Naive thymus-derived CD8-positive, alpha-beta T cell (primary cell): ENCODE data around the gene PLEKHG4B. TPM values are rescaled to one million over a fixed set of nuclear protein-coding genes. Genes with fewer than 3 reads are reported as not detected.

Source experiments
- ATAC-seq, 2 donors: fragments of 150-1000 bp; cut with Tn5 transposase in 1 of 2; sonication (Bioruptor Pico), chemical (Tn5 transposase) in 1 of 2; 1 replicate in 1 of 2; 2 replicates in 1 of 2; pipeline ENCODE4 v1.10.0; 2021; ENCODE audit warnings: mild to moderate bottlenecking in 2 of 2, moderate library complexity in 2 of 2
- POLR2A ChIA-PET: fragments of 350-600 bp; sonication (Branson Sonifier 250); formaldehyde crosslinking; loops from one replicate; lab custom pipeline; 2021; ENCODE audit warnings: antibody characterized with exemption; lab: Charles Lee
- DNase-seq, 10 donors: peaks; one replicate each; pipeline versions ENCODE4 v3.0.0 to v3.0.0-alpha.2; 2020 to 2022
- H3K27ac Mint-ChIP-seq, 10 donors: one replicate each; pipeline ENCODE4 v1.8.0; 2020 to 2022; ENCODE audit warnings: mild to moderate bottlenecking in 10 of 10, mixed read lengths in 10 of 10, moderate library complexity in 4 of 10, inconsistent platforms in 1 of 10
- H3K27me3 Mint-ChIP-seq, 5 donors: one replicate each; pipeline ENCODE4 v1.8.0; 2021 to 2022; ENCODE audit warnings: mixed read lengths in 5 of 5
- H3K36me3 Mint-ChIP-seq, 3 donors: one replicate each; pipeline ENCODE4 v1.8.0; 2020 to 2022; ENCODE audit warnings: mixed read lengths in 3 of 3, mild to moderate bottlenecking in 2 of 3, inconsistent platforms in 1 of 3
- H3K4me1 Mint-ChIP-seq, 4 donors: one replicate each; pipeline ENCODE4 v1.8.0; 2021 to 2022; ENCODE audit warnings: mixed read lengths in 4 of 4
- H3K4me3 Mint-ChIP-seq, 10 donors: one replicate each; pipeline ENCODE4 v1.8.0; 2020 to 2022; ENCODE audit warnings: mild to moderate bottlenecking in 10 of 10, mixed read lengths in 10 of 10, moderate library complexity in 6 of 10, inconsistent platforms in 1 of 10
- H3K9me3 Mint-ChIP-seq, 9 donors: one replicate each; pipeline ENCODE4 v1.8.0; 2020 to 2022; ENCODE audit warnings: mixed read lengths in 9 of 9, mild to moderate bottlenecking in 3 of 9, inconsistent platforms in 1 of 9, moderate library complexity in 1 of 9
- polyA plus RNA-seq, 3 donors: library from polyadenylated mRNA; unstranded; fragments of 300-500 nt; fragmentation: Illumina TruSeq; gene quantifications; one replicate each; pipeline ENCODE4 v1.2.3, GENCODE V29; 2021
- total RNA-seq, 8 experiments: library from RNA in 2 of 8; stranded (reverse) in 2 of 8; gene quantifications; one replicate each; pipeline ENCODE4 v1.2.3 and lab custom pipeline; 2021 to 2026

The PLEKHG4B gene
- total and polyA plus RNA-seq, 5 experiments from 2014 or later: not detected

DNA sequence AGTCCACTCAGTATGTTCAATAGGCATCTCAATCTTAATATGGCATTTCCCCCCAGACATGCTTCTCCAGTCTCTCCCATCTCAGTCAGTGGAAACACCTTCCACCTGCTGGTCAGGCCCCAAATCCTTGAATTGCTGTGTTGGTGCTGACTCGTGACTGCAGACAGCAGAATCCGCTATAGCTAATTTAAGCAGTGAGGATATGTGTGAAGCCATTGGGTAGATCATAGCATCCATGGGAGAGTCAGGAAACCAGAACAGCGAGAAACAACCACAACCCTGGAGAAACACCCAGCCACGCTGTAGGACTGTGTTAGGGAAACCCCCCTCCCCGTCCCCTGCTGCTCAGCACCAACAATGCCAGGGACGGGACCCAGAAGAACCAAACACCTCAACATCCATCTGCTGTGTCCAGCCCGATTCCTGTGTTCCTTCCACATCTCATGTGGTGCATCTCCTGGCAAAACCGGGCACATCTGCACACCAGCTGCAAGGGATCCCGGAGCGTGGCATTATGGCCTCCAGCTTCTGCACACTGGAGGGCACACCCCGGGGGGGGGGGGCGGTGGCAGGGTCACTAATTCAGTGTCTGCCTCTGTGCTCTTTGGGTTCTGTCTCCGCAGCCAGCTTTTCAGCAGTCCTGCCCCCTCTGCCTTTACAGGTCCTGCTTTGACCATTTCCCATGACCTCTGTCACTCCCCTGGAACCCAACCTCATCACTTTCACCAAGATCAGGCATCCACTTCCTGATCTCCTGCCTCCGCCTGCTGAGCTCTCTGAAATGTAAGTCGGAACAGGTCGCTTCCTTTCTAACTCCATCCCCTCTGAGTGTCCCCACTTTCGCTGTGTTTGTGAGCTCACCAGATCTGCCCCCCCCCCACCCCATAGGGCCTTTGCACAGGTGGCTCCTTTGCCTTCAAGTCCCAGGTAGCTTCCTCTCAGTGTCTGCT lies 2.4 kb upstream of the PLEKHG4B start:
- Mint-ChIP-seq H3K4me3 (peak overlapping the region in 1 of 10 donors; percentile 10), H3K4me1 (peaks cover 0 to 12% (median 6%) of the 10 kb centered on the region in 4 donors), H3K27me3 (peaks cover 17 to 76% (median 44%) of the 10 kb centered on the region in 5 donors), H3K27ac (no peak overlapping the region), H3K9me3 (peaks cover 0 to 2% (median 0%) of the 10 kb centered on the region in 9 donors), H3K36me3 (peaks cover 0 to 5% (median 0%) of the 10 kb centered on the region in 3 donors)
- POLR2A ChIA-PET: interaction anchor here (0.6 kb wide), 2 partner anchors 128 to 356 kb away, joined by 3 to 6 read pairs; partner anchors contain the start of genes CCDC127 and SDHA
- DNase-seq (no peak), ATAC-seq (no peak)

DNA sequence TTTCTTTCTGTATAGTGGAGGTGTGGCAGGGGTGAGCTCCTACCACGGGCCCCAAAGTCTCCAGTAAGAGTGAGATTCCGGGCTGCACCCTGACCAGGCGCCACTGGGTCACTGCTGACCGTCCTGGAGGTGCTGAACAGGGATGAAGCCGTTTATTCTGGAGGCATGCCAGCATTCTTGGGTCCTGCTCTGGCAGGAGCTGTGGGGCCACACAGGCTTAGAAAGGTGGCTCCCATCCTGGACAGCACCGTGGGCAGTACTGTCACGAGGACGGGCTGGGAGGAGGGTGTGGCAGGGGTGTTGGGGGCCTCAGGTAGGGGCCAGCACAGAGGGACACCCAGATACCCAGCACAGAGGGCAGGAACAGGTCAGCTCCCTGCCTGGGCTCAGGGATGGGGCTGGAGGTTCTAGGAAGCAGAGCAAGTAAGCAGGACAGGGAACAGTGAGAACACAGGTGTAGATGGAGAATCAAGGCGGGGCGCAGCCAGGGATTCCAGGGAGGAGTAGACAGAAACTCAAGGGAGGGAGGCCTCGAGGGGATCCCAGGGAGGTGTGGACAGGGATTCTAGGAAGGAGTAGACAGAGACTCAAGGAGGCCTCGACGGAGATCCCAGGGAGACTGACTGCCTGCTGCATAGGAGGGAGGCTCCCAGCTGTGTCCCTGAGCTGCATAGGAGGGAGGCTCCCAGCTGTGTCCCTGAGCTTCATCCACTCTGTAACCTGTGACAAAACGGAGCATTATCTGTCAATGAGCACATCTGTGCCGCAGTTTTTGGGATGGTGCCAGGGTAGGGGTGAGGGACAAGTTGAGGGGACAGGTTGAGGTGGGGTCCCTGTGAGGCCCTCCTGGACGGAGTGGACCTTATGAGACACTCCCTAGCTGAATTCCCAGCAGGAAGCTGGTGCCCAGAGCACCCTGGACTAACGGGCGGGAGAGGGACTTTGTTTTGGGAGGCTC lies 1.1 kb upstream of the PLEKHG4B start:
- Mint-ChIP-seq H3K27me3 (peaks cover 17 to 85% (median 54%) of the 10 kb centered on the region in 5 donors), H3K4me1 (peaks cover 0 to 12% (median 5%) of the 10 kb centered on the region in 4 donors), H3K9me3 (peaks cover 0 to 2% (median 0%) of the 10 kb centered on the region in 9 donors), H3K36me3 (peaks cover 0 to 5% (median 0%) of the 10 kb centered on the region in 3 donors), H3K4me3 (peak overlapping the region in 9 of 10 donors; percentile 54 to 88 (median 67)), H3K27ac (peak overlapping the region in 3 of 10 donors; percentile 28 to 59 (median 49))
- POLR2A ChIA-PET: interaction anchor here (0.6 kb wide), 2 partner anchors 127 to 355 kb away, joined by 3 to 6 read pairs; partner anchors contain the start of genes CCDC127 and SDHA
- DNase-seq (no peak), ATAC-seq (no peak)

- H3K27ac Mint-ChIP-seq: no peak overlapping the region
- POLR2A ChIA-PET: no interaction called here
- H3K4me3 Mint-ChIP-seq: peak overlapping the region in 5 of 10 donors; percentile 22 to 52 (median 38)
Measured at GRCh38 chr5:92401-93220, 643 bp downstream of the PLEKHG4B start.

DNA sequence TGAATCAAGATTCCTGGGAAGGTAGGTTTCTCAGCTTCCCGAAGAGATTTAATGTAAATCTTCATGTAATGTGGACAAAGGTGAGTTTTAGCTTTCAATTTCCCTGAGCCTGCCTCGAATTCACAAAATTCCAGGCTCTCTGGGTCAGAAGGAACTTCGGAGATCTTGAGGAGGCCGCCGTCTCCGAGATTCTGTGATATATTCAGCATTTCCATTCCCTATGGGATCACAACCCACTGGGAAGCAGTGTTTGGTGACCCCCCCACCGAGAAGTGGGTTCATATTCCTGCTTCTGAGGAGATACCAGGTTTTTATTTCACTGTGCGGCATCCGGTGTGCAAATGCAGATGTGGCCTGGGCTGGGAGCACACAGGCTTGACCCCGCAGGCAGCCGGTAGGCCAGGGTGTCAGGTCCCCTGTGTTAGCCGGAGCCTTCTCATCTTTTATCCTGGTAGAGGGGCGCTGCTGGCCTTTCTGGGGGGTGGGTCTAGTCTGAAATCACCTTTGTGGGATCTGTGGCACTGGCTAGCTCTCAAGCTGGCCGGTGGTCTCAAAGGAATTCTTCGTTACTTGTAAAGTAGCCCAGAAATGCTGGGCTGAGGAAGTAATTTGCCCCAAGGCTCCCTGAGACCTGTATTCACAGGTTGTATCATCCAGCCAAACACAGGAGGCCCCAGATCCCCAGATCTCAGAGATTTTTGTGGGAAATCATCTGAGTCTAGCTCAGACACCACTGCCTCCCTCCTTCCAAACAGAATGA lies 1.4 kb downstream of the PLEKHG4B start:
- ATAC-seq (no peak), DNase-seq (no peak)
- POLR2A ChIA-PET: no interaction called here
- H3K27ac Mint-ChIP-seq: no peak overlapping the region
- H3K4me3 Mint-ChIP-seq: peak overlapping the region in 1 of 10 donors; percentile 34
- H3K36me3 Mint-ChIP-seq: peaks cover 0 to 5% (median 0%) of the 10 kb centered on the region in 3 donors
- H3K9me3 Mint-ChIP-seq: peaks cover 0 to 2% (median 0%) of the 10 kb centered on the region in 9 donors
- H3K4me1 Mint-ChIP-seq: peaks cover 0 to 12% (median 5%) of the 10 kb centered on the region in 4 donors
- H3K27me3 Mint-ChIP-seq: peaks cover 28 to 83% (median 63%) of the 10 kb centered on the region in 5 donors

More at GRCh38 chr5:92401-93220, 643 bp downstream of the PLEKHG4B start:
- DNase-seq: no peak
- ATAC-seq: no peak
- H3K27me3 Mint-ChIP-seq: peaks cover 26 to 85% (median 62%) of the 10 kb centered on the region in 5 donors
- H3K9me3 Mint-ChIP-seq: peaks cover 0 to 2% (median 0%) of the 10 kb centered on the region in 9 donors
- H3K4me1 Mint-ChIP-seq: peaks cover 0 to 12% (median 5%) of the 10 kb centered on the region in 4 donors
- peaks cover 0 to 5% (median 0%) of the 10 kb centered on the region in 3 donors for H3K36me3 Mint-ChIP-seq

GRCh38 chr5:94113-94892 lies 2.3 kb downstream of the PLEKHG4B start:
- Mint-ChIP-seq H3K27me3 (peaks cover 25 to 76% (median 60%) of the 10 kb centered on the region in 5 donors), H3K27ac (no peak overlapping the region), H3K36me3 (peaks cover 0 to 5% (median 0%) of the 10 kb centered on the region in 3 donors), H3K4me3 (no peak overlapping the region), H3K9me3 (peaks cover 0 to 2% (median 0%) of the 10 kb centered on the region in 9 donors), H3K4me1 (peaks cover 0 to 12% (median 5%) of the 10 kb centered on the region in 4 donors)
- POLR2A ChIA-PET: no interaction called here
- ATAC-seq (no peak), DNase-seq (no peak)

DNA sequence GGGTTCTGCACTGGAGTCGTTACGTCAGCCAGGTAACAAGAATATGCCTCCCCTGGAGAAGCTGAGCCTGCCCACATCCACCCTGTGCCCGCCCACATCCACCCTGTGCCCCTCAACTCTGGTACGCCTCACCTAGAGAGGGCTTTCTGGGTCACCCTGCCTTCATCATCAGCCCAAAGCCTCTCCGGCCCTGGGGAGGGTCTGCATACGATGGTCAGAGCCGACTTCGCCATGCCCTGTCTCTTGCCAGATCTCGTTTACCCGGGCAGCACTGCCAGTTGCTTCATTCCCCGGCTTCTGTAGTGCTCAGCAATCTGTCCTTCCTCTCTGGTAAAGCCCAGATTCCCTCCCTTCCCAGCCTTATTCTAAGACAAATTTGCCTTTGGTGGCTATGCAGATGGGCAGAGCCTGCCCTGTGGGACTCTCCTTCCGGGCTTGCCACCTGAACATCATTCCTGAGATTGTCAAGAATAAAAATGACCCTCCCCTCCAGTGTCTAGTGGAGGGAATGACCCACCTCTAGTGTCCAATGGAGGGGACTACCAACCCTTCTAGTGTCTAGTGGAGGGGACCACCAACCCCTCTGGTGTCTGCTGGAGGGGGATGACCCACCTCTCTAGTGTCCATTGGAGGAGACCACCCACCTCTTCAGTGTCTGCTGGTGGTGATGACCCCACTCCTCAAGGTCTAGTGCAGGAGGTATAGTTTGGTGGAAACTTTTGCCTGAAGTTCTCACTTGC lies 3.4 kb downstream of the PLEKHG4B start:
- Mint-ChIP-seq H3K27ac (no peak overlapping the region), H3K27me3 (peaks cover 27 to 74% (median 59%) of the 10 kb centered on the region in 5 donors), H3K36me3 (peaks cover 0 to 5% (median 0%) of the 10 kb centered on the region in 3 donors), H3K4me3 (peak overlapping the region in 1 of 10 donors; percentile 26), H3K9me3 (no peaks in the 10 kb centered on the region), H3K4me1 (peaks cover 0 to 12% (median 5%) of the 10 kb centered on the region in 4 donors)
- ATAC-seq (peak in 1 of 2 donors; percentile 39), DNase-seq (no peak)
- POLR2A ChIA-PET: no interaction called here

DNA sequence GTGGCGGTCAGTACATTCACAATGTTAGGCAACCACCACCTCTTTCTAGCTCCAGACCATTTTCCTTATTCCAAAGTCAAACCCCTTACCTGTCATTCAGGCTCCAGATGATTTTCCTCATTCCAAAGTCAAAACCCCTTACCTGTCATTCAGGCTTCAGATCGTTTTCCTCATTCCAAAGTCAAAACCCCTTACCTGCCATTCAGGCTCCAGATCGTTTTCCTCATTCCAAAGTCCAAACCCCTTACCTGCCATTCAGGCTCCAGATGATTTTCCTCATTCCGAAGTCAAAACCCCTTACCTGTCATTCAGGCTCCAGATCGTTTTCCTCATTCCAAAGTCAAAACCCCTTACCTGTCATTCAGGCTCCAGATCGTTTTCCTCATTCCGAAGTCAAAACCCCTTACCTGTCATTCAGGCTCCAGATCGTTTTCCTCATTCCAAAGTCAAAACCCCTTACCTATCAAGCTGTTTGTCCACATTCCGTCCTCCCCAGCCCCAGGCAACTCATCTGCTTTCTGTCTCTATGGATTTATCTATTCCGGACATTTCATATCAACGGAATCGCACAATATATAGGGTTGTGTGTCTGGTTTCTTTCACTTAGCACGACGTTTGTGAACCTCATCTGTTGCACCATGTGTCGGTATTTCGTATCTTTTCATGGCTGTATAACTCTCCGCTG lies 5.2 kb downstream of the PLEKHG4B start:
- peaks cover 21 to 60% (median 48%) of the 10 kb centered on the region in 5 donors for H3K27me3 Mint-ChIP-seq

GRCh38 chr5:99815-100214 lies 7.8 kb downstream of the PLEKHG4B start:
- no peaks in the 10 kb centered on the region for H3K9me3 Mint-ChIP-seq
- peaks cover 17 to 58% (median 29%) of the 10 kb centered on the region in 5 donors for H3K27me3 Mint-ChIP-seq
- H3K4me1 Mint-ChIP-seq: no peaks in the 10 kb centered on the region
- POLR2A ChIA-PET: no interaction called here
- H3K4me3 Mint-ChIP-seq: no peak overlapping the region
- ATAC-seq (no peak), DNase-seq (no peak)
- no peak overlapping the region for H3K27ac Mint-ChIP-seq
- H3K36me3 Mint-ChIP-seq: no peaks in the 10 kb centered on the region

More for the DNA sequence above, 5.2 kb downstream of the PLEKHG4B start:
- Mint-ChIP-seq H3K27ac (no peak overlapping the region), H3K4me1 (peaks cover 0 to 4% (median 0%) of the 10 kb centered on the region in 4 donors), H3K9me3 (no peaks in the 10 kb centered on the region), H3K4me3 (no peak overlapping the region), H3K36me3 (no peaks in the 10 kb centered on the region)
- ATAC-seq: no peak
- no peak for DNase-seq
- POLR2A ChIA-PET: no interaction called here

DNA sequence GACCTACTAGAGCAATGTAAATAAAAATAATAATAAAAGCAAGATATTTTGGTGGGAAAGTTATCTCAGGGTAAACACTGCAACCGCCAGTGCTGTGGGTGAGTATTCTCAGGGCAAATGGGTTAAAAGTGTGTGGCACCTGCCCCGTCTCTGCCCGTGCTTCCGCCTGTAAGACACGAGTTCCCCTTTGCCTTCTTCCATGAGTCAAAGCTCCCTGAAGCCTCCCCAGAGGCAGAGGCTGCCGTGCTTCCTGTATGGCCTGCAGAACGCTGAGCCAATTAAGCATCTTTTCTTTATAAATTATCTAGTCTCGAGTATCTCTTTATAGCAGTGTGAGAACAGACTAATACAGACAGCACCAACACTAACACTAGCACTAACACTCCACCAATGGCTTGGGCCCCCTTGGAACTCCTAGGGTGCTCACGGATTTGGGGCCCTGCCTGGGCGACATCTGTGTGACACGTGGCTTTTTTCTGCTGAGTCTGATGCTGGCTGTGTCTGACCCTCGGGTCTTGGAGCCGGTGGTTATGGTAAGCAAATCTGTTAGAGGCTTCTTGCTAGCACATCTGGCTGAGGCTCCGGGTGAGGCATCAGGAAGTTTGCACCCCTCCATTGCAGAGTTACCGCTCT lies 10.6 kb downstream of the PLEKHG4B start:
- Mint-ChIP-seq H3K4me1 (no peaks in the 10 kb centered on the region), H3K27me3 (peaks cover 8 to 35% (median 15%) of the 10 kb centered on the region in 5 donors), H3K27ac (no peak overlapping the region), H3K9me3 (no peaks in the 10 kb centered on the region), H3K4me3 (no peak overlapping the region), H3K36me3 (no peaks in the 10 kb centered on the region)
- DNase-seq (no peak), ATAC-seq (no peak)
- POLR2A ChIA-PET: no interaction called here
